GM18907 (cell line): ENCODE results near the gene SEMA4D.

Experiments used
- ATAC-seq: cut with Tn5 transposase; IDR thresholded peaks from one replicate; pipeline ENCODE4 v1.9.1; 2021; ENCODE audit warnings: mild to moderate bottlenecking, moderate library complexity; ENCODE audit not compliant: unreplicated experiment

Gene SEMA4D

GRCh38 chr9:89418882-89419640 lies 78.9 kb downstream of the SEMA4D start:
- peak; percentile 74 for ATAC-seq

- no peak for ATAC-seq
These were observed 79.5 kb downstream of the SEMA4D start for GRCh38 chr9:89418474-89418845.

- ATAC-seq = no peak
These were observed 80.0 kb downstream of the SEMA4D start for GRCh38 chr9:89417832-89418473.

- no peak for ATAC-seq
These were observed 83.1 kb downstream of the SEMA4D start for GRCh38 chr9:89414670-89415324.

- ATAC-seq = no peak
These were observed 83.8 kb downstream of the SEMA4D start for GRCh38 chr9:89413963-89414638.

GRCh38 chr9:89412951-89413350 lies 85.0 kb downstream of the SEMA4D start:
- no peak for ATAC-seq

- no peak for ATAC-seq
These were observed 85.4 kb downstream of the SEMA4D start for GRCh38 chr9:89412541-89412940.

- ATAC-seq = no peak
These were observed 86.2 kb downstream of the SEMA4D start for GRCh38 chr9:89411759-89412158.

- peak; percentile 50 for ATAC-seq
These were observed 87.1 kb downstream of the SEMA4D start for GRCh38 chr9:89410641-89411350.

- no peak for ATAC-seq
These were observed 87.9 kb downstream of the SEMA4D start for GRCh38 chr9:89410022-89410421.

- ATAC-seq = no peak
These were observed 88.4 kb downstream of the SEMA4D start for GRCh38 chr9:89409466-89409865.

GRCh38 chr9:89408628-89409101 lies 89.2 kb downstream of the SEMA4D start:
- ATAC-seq = peak; percentile 48

GRCh38 chr9:89407070-89407469 lies 90.8 kb downstream of the SEMA4D start:
- ATAC-seq = no peak

GRCh38 chr9:89405826-89406225 lies 92.1 kb downstream of the SEMA4D start:
- peak; percentile 56 for ATAC-seq

- ATAC-seq = no peak
These were observed 93.8 kb downstream of the SEMA4D start for GRCh38 chr9:89404074-89404473.

GRCh38 chr9:89402695-89403427 lies 95.1 kb downstream of the SEMA4D start:
- ATAC-seq = no peak

- ATAC-seq = peak; percentile 74
These were observed 97.4 kb downstream of the SEMA4D start for GRCh38 chr9:89400403-89401116.

- no peak for ATAC-seq
These were observed 99.3 kb downstream of the SEMA4D start for GRCh38 chr9:89398621-89399020.

GRCh38 chr9:89397471-89397870 lies 100.4 kb downstream of the SEMA4D start:
- ATAC-seq = no peak
